HL-60 (cell line): Measurements from ENCODE around the gene GLDN.

ENCODE experiments used
- GABPA ChIP-seq: IDR thresholded peaks from 2 replicates; pipeline ENCODE4 v1.6.1; 2012; ENCODE audit warnings: low read depth
- POLR2AphosphoS5 ChIP-seq: IDR thresholded peaks from 2 replicates; pipeline ENCODE4 v1.6.1; 2012; ENCODE audit warnings: low read depth
- TF ChIP-seq, protein P1 (sequence below): IDR thresholded peaks from one replicate; pipeline ENCODE4 v1.5.1; 2011; ENCODE audit warnings: low read length, control low read depth, inconsistent platforms; ENCODE audit not compliant: insufficient read depth
- TF ChIP-seq, protein P2 (sequence below): IDR thresholded peaks from 2 replicates; pipeline ENCODE4 v1.6.1; 2012; ENCODE audit warnings: low read depth; ENCODE audit not compliant: insufficient replicate concordance

DNA sequence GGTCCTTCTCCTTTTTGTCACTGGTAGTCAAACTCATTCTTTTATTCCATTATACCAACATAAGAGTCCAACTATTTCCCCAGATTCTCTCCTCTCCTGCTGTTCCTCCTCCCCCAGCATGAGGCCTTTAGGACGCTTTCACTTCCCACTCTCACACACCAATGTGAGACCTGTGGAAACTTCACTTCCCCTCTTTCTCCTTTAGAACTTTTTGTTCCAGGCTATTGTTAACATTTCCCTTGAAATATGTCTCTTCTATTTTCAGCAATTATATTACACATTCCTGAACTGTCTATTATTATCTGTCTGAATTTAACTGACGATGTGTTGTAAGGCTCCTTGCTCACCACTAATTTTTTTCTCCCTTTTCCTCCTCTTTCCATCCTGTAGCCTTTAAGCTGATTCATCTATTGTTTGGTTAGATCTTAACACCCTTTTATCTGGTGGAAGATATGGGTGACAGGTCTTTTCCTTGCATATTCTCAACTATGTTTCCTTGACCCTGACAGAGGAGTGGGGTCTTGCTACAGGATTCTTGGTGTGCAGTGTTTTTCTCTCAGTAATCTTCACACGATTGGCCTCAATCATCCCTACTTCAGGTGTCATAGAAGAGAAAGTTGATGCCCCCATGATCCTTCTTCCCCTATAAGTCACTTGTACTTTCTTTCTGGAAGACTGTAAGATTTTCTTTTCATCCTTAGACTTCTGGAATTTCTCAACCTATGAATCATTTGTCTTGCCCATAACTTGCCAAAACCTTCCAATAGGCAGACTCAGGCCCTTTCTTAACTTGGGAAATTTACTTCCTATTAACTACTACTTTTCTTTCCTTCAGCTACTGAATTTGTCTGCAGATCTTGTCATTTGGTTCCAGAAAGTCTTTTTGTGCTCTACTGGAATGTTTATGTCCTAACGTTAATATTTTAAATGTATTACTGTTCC, 9.0 kb upstream of the GLDN start:
- no peak for TF ChIP-seq GABPA
- TF ChIP-seq, protein P1, sequence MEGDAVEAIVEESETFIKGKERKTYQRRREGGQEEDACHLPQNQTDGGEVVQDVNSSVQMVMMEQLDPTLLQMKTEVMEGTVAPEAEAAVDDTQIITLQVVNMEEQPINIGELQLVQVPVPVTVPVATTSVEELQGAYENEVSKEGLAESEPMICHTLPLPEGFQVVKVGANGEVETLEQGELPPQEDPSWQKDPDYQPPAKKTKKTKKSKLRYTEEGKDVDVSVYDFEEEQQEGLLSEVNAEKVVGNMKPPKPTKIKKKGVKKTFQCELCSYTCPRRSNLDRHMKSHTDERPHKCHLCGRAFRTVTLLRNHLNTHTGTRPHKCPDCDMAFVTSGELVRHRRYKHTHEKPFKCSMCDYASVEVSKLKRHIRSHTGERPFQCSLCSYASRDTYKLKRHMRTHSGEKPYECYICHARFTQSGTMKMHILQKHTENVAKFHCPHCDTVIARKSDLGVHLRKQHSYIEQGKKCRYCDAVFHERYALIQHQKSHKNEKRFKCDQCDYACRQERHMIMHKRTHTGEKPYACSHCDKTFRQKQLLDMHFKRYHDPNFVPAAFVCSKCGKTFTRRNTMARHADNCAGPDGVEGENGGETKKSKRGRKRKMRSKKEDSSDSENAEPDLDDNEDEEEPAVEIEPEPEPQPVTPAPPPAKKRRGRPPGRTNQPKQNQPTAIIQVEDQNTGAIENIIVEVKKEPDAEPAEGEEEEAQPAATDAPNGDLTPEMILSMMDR, result no peak
- TF ChIP-seq, protein P2, sequence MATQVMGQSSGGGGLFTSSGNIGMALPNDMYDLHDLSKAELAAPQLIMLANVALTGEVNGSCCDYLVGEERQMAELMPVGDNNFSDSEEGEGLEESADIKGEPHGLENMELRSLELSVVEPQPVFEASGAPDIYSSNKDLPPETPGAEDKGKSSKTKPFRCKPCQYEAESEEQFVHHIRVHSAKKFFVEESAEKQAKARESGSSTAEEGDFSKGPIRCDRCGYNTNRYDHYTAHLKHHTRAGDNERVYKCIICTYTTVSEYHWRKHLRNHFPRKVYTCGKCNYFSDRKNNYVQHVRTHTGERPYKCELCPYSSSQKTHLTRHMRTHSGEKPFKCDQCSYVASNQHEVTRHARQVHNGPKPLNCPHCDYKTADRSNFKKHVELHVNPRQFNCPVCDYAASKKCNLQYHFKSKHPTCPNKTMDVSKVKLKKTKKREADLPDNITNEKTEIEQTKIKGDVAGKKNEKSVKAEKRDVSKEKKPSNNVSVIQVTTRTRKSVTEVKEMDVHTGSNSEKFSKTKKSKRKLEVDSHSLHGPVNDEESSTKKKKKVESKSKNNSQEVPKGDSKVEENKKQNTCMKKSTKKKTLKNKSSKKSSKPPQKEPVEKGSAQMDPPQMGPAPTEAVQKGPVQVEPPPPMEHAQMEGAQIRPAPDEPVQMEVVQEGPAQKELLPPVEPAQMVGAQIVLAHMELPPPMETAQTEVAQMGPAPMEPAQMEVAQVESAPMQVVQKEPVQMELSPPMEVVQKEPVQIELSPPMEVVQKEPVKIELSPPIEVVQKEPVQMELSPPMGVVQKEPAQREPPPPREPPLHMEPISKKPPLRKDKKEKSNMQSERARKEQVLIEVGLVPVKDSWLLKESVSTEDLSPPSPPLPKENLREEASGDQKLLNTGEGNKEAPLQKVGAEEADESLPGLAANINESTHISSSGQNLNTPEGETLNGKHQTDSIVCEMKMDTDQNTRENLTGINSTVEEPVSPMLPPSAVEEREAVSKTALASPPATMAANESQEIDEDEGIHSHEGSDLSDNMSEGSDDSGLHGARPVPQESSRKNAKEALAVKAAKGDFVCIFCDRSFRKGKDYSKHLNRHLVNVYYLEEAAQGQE, result no peak
- no peak for TF ChIP-seq POLR2AphosphoS5
